ENCODE data around the gene VWF. TPM values are rescaled to one million over a fixed set of nuclear protein-coding genes. Genes with fewer than 3 reads are reported as not detected.

Gene VWF
- total and polyA plus RNA-seq, 2 experiments from 2014 or later, result 0.42 to 0.56 TPM

DNA sequence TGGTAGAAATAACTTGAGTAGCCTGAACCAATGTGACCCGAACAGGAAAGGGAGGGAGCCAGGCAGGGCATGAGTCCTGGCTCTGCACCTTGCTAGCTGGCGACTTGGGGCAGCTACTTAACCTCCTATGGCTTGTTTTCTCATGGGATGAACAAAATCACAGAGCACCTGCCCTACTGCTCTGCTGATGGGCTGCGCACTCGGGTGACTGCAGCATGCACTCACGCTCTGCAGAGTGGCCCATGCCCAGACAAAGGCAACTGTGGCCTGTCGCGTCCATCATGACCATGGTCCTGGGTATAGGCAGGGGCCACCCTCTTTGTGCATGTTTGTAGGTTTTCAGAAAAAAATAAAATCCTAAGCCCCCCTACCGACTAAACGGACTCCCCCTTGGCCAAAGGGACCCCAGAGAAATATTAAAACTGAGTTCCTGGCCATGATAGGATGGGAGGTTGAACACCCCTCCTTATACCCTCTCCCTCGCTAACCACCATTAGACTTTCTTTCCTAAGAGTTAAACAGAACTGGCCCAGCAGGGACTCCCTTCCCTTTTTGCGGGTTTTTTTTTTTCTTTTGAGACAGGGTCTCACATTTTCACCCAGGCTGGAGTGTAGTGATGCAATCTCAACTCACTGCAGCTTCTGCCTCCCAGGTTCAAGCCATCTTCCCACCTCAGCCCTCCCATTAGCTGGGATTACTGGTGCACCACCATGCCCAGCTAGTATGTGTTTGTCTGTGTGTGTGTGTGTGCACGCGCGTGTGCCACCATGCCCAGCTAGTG is 32.5 kb downstream of the VWF start:
- no peak overlapping the region for H3K4me2 ChIP-seq
- no peak overlapping the region for H3K4me3 Mint-ChIP-seq
- TF ChIP-seq ZNF331 (CRISPR knock-in tag; IDR thresholded peaks at IDR 0.05; ENCODE audit: low read depth), result no peak
- no peak for TF ChIP-seq STAT1 (IDR thresholded peaks at IDR 0.05; ENCODE audit: unreplicated experiment)
- no peak for TF ChIP-seq EZH2 (IDR thresholded peaks at IDR 0.05; ENCODE audit: low read depth, unreplicated experiment)
- TF ChIP-seq REST (IDR thresholded peaks at IDR 0.05; ENCODE audit: unreplicated experiment), result no peak
- TF ChIP-seq ETS1 (IDR thresholded peaks at IDR 0.05), result no peak
- TF ChIP-seq, protein P1, sequence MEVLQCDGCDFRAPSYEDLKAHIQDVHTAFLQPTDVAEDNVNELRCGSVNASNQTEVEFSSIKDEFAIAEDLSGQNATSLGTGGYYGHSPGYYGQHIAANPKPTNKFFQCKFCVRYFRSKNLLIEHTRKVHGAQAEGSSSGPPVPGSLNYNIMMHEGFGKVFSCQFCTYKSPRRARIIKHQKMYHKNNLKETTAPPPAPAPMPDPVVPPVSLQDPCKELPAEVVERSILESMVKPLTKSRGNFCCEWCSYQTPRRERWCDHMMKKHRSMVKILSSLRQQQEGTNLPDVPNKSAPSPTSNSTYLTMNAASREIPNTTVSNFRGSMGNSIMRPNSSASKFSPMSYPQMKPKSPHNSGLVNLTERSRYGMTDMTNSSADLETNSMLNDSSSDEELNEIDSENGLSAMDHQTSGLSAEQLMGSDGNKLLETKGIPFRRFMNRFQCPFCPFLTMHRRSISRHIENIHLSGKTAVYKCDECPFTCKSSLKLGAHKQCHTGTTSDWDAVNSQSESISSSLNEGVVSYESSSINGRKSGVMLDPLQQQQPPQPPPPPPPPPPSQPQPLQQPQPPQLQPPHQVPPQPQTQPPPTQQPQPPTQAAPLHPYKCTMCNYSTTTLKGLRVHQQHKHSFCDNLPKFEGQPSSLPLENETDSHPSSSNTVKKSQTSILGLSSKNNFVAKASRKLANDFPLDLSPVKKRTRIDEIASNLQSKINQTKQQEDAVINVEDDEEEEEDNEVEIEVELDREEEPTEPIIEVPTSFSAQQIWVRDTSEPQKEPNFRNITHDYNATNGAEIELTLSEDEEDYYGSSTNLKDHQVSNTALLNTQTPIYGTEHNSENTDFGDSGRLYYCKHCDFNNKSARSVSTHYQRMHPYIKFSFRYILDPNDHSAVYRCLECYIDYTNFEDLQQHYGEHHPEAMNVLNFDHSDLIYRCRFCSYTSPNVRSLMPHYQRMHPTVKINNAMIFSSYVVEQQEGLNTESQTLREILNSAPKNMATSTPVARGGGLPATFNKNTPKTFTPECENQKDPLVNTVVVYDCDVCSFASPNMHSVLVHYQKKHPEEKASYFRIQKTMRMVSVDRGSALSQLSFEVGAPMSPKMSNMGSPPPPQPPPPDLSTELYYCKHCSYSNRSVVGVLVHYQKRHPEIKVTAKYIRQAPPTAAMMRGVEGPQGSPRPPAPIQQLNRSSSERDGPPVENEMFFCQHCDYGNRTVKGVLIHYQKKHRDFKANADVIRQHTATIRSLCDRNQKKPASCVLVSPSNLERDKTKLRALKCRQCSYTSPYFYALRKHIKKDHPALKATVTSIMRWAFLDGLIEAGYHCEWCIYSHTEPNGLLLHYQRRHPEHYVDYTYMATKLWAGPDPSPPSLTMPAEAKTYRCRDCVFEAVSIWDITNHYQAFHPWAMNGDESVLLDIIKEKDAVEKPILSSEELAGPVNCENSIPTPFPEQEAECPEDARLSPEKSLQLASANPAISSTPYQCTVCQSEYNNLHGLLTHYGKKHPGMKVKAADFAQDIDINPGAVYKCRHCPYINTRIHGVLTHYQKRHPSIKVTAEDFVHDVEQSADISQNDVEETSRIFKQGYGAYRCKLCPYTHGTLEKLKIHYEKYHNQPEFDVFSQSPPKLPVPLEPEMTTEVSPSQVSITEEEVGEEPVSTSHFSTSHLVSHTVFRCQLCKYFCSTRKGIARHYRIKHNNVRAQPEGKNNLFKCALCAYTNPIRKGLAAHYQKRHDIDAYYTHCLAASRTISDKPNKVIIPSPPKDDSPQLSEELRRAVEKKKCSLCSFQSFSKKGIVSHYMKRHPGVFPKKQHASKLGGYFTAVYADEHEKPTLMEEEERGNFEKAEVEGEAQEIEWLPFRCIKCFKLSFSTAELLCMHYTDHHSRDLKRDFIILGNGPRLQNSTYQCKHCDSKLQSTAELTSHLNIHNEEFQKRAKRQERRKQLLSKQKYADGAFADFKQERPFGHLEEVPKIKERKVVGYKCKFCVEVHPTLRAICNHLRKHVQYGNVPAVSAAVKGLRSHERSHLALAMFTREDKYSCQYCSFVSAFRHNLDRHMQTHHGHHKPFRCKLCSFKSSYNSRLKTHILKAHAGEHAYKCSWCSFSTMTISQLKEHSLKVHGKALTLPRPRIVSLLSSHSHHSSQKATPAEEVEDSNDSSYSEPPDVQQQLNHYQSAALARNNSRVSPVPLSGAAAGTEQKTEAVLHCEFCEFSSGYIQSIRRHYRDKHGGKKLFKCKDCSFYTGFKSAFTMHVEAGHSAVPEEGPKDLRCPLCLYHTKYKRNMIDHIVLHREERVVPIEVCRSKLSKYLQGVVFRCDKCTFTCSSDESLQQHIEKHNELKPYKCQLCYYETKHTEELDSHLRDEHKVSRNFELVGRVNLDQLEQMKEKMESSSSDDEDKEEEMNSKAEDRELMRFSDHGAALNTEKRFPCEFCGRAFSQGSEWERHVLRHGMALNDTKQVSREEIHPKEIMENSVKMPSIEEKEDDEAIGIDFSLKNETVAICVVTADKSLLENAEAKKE (CRISPR knock-in tag; IDR thresholded peaks at IDR 0.05), result no peak
- TF ChIP-seq CREB1 (CRISPR knock-in tag; IDR thresholded peaks at IDR 0.05; ENCODE audit: low read depth), result no peak
- TF ChIP-seq ZNF114 (CRISPR knock-in tag; IDR thresholded peaks at IDR 0.05), result no peak
- no peak for TF ChIP-seq POLR2AphosphoS5 (IDR thresholded peaks at IDR 0.05; ENCODE audit: low read depth)
- TF ChIP-seq, protein P2, sequence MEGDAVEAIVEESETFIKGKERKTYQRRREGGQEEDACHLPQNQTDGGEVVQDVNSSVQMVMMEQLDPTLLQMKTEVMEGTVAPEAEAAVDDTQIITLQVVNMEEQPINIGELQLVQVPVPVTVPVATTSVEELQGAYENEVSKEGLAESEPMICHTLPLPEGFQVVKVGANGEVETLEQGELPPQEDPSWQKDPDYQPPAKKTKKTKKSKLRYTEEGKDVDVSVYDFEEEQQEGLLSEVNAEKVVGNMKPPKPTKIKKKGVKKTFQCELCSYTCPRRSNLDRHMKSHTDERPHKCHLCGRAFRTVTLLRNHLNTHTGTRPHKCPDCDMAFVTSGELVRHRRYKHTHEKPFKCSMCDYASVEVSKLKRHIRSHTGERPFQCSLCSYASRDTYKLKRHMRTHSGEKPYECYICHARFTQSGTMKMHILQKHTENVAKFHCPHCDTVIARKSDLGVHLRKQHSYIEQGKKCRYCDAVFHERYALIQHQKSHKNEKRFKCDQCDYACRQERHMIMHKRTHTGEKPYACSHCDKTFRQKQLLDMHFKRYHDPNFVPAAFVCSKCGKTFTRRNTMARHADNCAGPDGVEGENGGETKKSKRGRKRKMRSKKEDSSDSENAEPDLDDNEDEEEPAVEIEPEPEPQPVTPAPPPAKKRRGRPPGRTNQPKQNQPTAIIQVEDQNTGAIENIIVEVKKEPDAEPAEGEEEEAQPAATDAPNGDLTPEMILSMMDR (conservative IDR thresholded peaks at IDR 0.05; ENCODE audit: low read depth in 2 of 2), result no peak
- TF ChIP-seq NANOG (IDR thresholded peaks at IDR 0.05; ENCODE audit: borderline replicate concordance), result no peak
- TF ChIP-seq JUNB (IDR thresholded peaks at IDR 0.05; ENCODE audit: unreplicated experiment), result no peak
- H3K4me3 ChIP-seq, result no peak overlapping the region
- H3K36me3 ChIP-seq (ENCODE audit: insufficient read depth), result no peaks in the 10 kb centered on the region
- no peak for DNase-seq (ENCODE audit: low spot score)
- H3K9me3 Mint-ChIP-seq, result peaks cover 2% of the 10 kb centered on the region; the same call in 2 of the 3 replicates
- peaks cover 15% of the 10 kb centered on the region; the same call in 2 of the 3 replicates for H3K4me1 Mint-ChIP-seq
- H3K36me3 Mint-ChIP-seq (ENCODE audit: low read depth), result peaks cover 4% of the 10 kb centered on the region; the same call in 2 of the 3 replicates
- no peaks in the 10 kb centered on the region for H3K27me3 ChIP-seq (ENCODE audit: insufficient read depth)
- H3K27ac Mint-ChIP-seq, result no peak overlapping the region
- H4K20me1 ChIP-seq (replicated peaks; ENCODE audit: insufficient read depth), result no peaks in the 10 kb centered on the region
- no peaks in the 10 kb centered on the region for H3K79me2 ChIP-seq (replicated peaks; ENCODE audit: insufficient read depth)
- no peak overlapping the region for H2AFZ ChIP-seq
- H3K4me1 ChIP-seq (ENCODE audit: insufficient read depth), result peaks cover 8% of the 10 kb centered on the region
- no peak overlapping the region for H3K27ac ChIP-seq (ENCODE audit: low read depth)
- no peaks in the 10 kb centered on the region; the same call in 1 of the 2 replicates for H3F3A ChIP-seq (replicated peaks; ENCODE audit: low read depth)
- peaks cover 8% of the 10 kb centered on the region for H3K27me3 Mint-ChIP-seq (ENCODE audit: insufficient read depth, low read depth, poor library complexity)
- H3K9me2 ChIP-seq (ENCODE audit: insufficient read depth), result no peaks in the 10 kb centered on the region
- ATAC-seq, result no peak
